ENCODE results near the gene C11orf52. TPM values are rescaled to one million over a fixed set of nuclear protein-coding genes. Genes with fewer than 3 reads are reported as not detected.

C11orf52 gene
- total and polyA plus RNA-seq, 2 of the 4 experiments (the other 2 are of a cell fraction): 0.90 to 1.1 TPM

GRCh38 chr11:111879637-111879960 is 39.1 kb upstream of the C11orf52 start (continued):
- no peak for TF ChIP-seq USF2 (IDR thresholded peaks at IDR 0.05; ENCODE audit: low read depth, low read length)
- no peak for TF ChIP-seq RFX5 (IDR thresholded peaks at IDR 0.05; ENCODE audit: low read depth, low read length)
- TF ChIP-seq CTCF (conservative IDR thresholded peaks at IDR 0.05; ENCODE audit: low read depth, low read length): no peak

DNA sequence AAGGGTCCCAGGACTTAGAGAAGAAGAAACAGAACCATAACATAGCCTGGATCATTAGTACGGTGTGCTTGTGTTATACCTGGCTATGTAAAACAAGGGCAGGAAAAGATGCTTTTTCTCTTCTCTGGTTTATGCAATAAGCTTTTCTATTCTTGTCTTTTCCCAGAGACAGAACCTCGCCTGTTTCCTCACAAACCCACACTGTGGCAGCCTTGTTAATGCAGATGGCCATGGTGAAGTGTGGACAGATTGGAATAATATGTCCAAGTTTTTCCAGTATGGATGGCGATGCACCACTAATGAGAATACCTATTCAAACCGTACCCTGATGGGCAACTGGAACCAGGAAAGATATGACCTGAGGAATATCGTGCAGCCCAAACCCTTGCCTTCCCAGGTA is 36.5 kb upstream of the C11orf52 start:
- BruUV-seq (replicated peaks): no TSS peak
- dilution Hi-C loops (cut with HindIII; ENCODE audit: low sequenced_read_pairs, unreplicated experiment): no loop called here
- Histone ChIP-seq H2AK9ac (replicated peaks; ENCODE audit: low read depth, low read length, poor library complexity) (no peak overlapping the region), H2BK20ac (ENCODE audit: low read depth, low read length) (no peak overlapping the region), H3K18ac (ENCODE audit: low read depth, low read length) (no peak overlapping the region), H4K5ac (ENCODE audit: low read depth, low read length) (no peak overlapping the region), H2BK5ac (ENCODE audit: low read depth, low read length, poor library complexity, severe bottlenecking) (no peak overlapping the region), H3K9me3 (ENCODE audit: control insufficient read depth, insufficient read depth, low read length) (no peaks in the 10 kb centered on the region), H3K4me2 (ENCODE audit: low read depth, low read length) (no peak overlapping the region), H2AFZ (replicated peaks; ENCODE audit: low read length, poor library complexity) (no peak overlapping the region), H4K8ac (ENCODE audit: low read depth in 2 of 2, low read length in 2 of 2) (no peak overlapping the region), H4K20me1 (ENCODE audit: insufficient read depth, low read length) (no peaks in the 10 kb centered on the region), H4K91ac (ENCODE audit: insufficient read depth, low read depth, low read length) (no peak overlapping the region), H2AK5ac (ENCODE audit: low read depth, low read length) (no peak overlapping the region), H3K27ac (ENCODE audit: insufficient read depth, low read length) (no peak overlapping the region), H3K27me3 (ENCODE audit: control insufficient read depth, insufficient read depth, low read length) (no peaks in the 10 kb centered on the region), H3K9ac (ENCODE audit: low read depth, low read length) (no peak overlapping the region), H2BK15ac (ENCODE audit: low read depth, low read length) (no peak overlapping the region), H3K23ac (ENCODE audit: low read depth, low read length) (no peak overlapping the region), H3K4ac (ENCODE audit: low read depth, low read length) (no peak overlapping the region), H3K4me1 (ENCODE audit: control insufficient read depth, insufficient read depth, low read length) (peaks cover 3% of the 10 kb centered on the region; the same call in 1 of the 2 replicates), H3K79me1 (ENCODE audit: low read depth in 1 of 2, low read length in 2 of 2) (peaks cover 0 to 11% of the 10 kb centered on the region in 2 experiments; a peak in 3 of 4 replicates), H2BK120ac (ENCODE audit: low read depth, low read length) (no peak overlapping the region), H3K36me3 (ENCODE audit: control insufficient read depth, insufficient read depth, low read length) (no peaks in the 10 kb centered on the region), H3K4me3 (ENCODE audit: insufficient read depth, low read depth, low read length) (no peak overlapping the region), H3K56ac (ENCODE audit: extremely low read depth, insufficient read depth, low read length) (no peak overlapping the region), H3K14ac (replicated peaks; ENCODE audit: low read depth, low read length) (no peak overlapping the region), H3K9me1 (ENCODE audit: insufficient read depth, low read length) (peaks cover 3% of the 10 kb centered on the region; the same call in 1 of the 2 replicates)
- DNase-seq (no peak), ATAC-seq (ENCODE audit: low read depth) (no peak)
- in situ Hi-C loops (cut with MboI; ENCODE audit: low sequenced_read_pairs): loop anchor here (5.0 kb wide), 1 partner anchor 40 kb away; no protein-coding TSS in a partner anchor
- POLR2A ChIA-PET (ENCODE audit: unreplicated experiment): no interaction called here
- intact Hi-C loops (cut with micrococcal nuclease): no loop called here
- TF ChIP-seq, protein P1, sequence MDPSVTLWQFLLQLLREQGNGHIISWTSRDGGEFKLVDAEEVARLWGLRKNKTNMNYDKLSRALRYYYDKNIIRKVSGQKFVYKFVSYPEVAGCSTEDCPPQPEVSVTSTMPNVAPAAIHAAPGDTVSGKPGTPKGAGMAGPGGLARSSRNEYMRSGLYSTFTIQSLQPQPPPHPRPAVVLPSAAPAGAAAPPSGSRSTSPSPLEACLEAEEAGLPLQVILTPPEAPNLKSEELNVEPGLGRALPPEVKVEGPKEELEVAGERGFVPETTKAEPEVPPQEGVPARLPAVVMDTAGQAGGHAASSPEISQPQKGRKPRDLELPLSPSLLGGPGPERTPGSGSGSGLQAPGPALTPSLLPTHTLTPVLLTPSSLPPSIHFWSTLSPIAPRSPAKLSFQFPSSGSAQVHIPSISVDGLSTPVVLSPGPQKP (IDR thresholded peaks at IDR 0.05; ENCODE audit: borderline replicate concordance, low read depth, low read length): no peak
- TF ChIP-seq RAD21 (IDR thresholded peaks at IDR 0.05; ENCODE audit: low read length) (no peak), BHLHE40 (IDR thresholded peaks at IDR 0.05; ENCODE audit: low read depth, low read length) (no peak), CTCF (conservative IDR thresholded peaks at IDR 0.05; ENCODE audit: low read depth, low read length) (no peak), POLR2A (IDR thresholded peaks at IDR 0.05; ENCODE audit: low read depth, low read length) (no peak), MAZ (IDR thresholded peaks at IDR 0.05; ENCODE audit: borderline replicate concordance, low read depth, low read length) (no peak), CEBPB (IDR thresholded peaks at IDR 0.05; ENCODE audit: low read depth, low read length) (no peak)
- CTCF ChIA-PET: no interaction called here
- WGBS, 2 experiments (ENCODE audit: extremely low coverage in 2 of 2, insufficient read length in 1 of 2): 80% methylated on average over 1 of the region's 5 CpGs; no CpG with 5 or more reads in 1 of the 2 experiments
